Fibroblast of pulmonary artery (primary cell): ENCODE data around the gene LIMA1.

Experiments
- DNase-seq: peaks from one replicate; pipeline ENCODE4 v3.0.0-alpha.2; 2010; ENCODE audit warnings: low read depth
- H3K4me3 ChIP-seq: replicated peaks from 2 replicates; pipeline ENCODE4 v1.5.1; 2011; ENCODE audit warnings: low read depth, mild to moderate bottlenecking, control low read depth, low read length, moderate library complexity
- TF ChIP-seq, protein P1 (sequence below): IDR thresholded peaks from 2 replicates; pipeline ENCODE4 v1.5.1; 2011; ENCODE audit warnings: mild to moderate bottlenecking, control low read depth, low read length, inconsistent platforms; ENCODE audit errors: missing control alignments

The LIMA1 gene

DNA sequence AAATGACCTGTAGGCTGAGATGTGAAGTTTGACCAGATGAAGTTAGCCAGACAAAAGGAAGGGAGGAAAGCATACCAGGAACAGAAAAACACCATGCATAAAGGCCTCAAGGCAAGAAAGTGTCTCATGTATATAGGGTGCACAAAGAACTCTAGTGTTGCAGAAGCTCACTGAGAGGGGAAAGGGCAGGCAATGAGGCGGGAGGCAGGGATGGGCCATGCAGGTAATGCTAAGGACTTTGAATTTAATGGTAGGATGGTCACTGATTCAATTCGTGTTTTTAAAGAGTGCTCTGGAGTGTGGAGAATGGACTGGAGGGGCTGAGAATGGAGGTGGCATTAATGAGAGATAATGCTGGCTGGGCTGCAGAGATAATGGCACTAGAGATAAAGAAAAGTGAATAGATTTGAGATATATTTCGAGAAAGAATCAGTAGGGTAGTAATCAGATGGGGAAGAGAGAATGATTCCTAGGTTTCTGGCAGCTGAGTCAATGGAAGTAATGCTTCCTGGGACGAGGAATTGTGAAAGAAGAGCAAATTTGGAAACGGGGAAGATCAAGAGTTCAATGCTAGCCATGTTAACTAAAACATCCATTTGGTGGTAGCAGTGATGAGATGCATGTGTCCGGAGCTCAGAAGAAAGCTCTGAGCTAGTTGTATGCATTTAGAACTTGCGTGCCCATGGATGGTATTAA lies 43.1 kb downstream of the LIMA1 start:
- TF ChIP-seq, protein P1, sequence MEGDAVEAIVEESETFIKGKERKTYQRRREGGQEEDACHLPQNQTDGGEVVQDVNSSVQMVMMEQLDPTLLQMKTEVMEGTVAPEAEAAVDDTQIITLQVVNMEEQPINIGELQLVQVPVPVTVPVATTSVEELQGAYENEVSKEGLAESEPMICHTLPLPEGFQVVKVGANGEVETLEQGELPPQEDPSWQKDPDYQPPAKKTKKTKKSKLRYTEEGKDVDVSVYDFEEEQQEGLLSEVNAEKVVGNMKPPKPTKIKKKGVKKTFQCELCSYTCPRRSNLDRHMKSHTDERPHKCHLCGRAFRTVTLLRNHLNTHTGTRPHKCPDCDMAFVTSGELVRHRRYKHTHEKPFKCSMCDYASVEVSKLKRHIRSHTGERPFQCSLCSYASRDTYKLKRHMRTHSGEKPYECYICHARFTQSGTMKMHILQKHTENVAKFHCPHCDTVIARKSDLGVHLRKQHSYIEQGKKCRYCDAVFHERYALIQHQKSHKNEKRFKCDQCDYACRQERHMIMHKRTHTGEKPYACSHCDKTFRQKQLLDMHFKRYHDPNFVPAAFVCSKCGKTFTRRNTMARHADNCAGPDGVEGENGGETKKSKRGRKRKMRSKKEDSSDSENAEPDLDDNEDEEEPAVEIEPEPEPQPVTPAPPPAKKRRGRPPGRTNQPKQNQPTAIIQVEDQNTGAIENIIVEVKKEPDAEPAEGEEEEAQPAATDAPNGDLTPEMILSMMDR, result no peak
- DNase-seq, result no peak

DNA sequence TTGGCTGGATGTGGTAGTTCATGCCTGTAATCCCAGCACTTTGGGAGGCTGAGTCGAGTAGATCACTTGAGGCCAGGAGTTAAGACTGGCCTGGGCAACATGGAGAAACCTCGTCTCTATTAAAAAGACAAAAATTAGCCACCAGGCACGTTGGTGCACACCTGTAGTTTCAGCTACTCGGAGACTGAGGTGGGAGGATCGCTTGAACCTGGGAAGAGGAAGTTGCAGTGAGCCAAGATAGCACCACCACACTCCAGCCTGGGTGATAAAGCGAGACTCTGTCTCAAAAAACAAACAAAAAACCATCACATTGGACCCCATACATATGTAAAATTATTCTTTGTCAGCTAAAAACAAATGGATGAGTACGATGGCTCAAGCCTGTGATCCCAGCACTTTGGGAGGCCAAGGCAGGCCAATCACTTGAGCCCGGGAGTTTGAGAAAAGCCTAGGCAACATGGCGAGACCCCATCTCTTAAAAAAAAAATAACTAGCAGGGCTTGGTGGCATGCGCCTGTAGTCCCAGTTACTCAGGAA lies 43.9 kb downstream of the LIMA1 start:
- TF ChIP-seq, protein P1, result no peak
- no peak overlapping the region for H3K4me3 ChIP-seq
- no peak for DNase-seq

More for the DNA sequence above, 43.1 kb downstream of the LIMA1 start:
- no peak overlapping the region for H3K4me3 ChIP-seq

DNA sequence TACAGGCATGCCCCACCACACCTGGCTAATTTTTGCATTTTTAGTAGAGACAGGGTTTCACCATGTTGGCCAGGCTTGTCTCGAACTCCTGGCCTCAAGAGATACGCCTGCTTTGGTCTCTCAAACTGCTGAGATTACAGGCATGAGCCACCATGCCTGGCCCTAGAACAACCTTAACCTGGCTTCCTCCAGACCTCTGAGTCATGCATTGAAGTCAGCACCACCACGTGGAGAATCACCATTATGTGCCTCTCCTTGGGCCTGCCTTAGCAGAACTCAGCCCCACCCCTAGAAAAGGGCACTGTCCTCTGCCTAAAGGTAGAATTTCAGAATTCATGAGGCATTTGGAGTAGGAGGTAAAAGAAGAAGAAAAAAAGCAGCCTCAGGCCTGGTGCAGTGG lies 49.0 kb downstream of the LIMA1 start:
- no peak for DNase-seq
- TF ChIP-seq, protein P1, result no peak
- no peak overlapping the region for H3K4me3 ChIP-seq

DNA sequence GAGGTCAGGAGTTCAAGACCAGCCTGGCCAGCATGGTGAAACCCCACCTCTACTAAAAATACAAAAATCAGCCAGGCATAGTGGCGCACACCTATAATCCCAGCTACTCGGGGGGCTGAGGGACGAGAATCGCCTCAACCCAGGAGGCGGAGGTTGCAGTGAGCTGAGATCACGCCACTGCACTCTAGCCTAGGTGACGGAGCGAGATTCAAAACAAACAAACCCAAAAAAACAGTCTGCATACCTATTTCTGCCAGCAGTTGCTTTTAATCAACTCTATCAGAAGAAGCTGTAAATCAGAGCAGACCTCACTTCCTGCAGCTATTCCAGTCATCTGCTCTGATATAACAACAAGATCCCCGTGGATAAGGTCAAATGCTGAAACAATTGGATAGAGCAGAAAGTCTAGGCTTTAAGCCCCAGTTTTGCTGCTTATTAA lies 50.5 kb downstream of the LIMA1 start:
- no peak overlapping the region for H3K4me3 ChIP-seq
- no peak for DNase-seq
- TF ChIP-seq, protein P1, result no peak

DNA sequence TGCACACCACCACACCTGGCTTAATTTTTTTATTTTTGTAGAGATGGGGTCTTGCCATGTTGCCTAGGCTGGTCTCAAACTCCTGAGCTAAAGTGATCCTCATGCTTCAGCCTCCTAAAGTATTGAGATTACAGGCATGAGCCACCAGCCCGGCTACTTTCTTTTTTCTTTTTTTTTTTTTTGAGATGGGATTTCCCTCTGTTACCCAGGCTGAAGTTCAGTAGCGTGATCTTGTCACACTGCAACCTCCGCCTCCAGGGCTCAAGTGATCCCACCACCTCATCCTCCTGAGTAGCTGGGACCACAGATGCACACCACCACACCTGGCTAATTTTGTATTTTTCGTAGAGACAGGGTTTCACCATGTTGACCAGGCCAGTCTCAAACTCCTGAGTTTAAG lies 51.1 kb downstream of the LIMA1 start:
- no peak overlapping the region for H3K4me3 ChIP-seq
- no peak for DNase-seq
- TF ChIP-seq, protein P1, result no peak

DNA sequence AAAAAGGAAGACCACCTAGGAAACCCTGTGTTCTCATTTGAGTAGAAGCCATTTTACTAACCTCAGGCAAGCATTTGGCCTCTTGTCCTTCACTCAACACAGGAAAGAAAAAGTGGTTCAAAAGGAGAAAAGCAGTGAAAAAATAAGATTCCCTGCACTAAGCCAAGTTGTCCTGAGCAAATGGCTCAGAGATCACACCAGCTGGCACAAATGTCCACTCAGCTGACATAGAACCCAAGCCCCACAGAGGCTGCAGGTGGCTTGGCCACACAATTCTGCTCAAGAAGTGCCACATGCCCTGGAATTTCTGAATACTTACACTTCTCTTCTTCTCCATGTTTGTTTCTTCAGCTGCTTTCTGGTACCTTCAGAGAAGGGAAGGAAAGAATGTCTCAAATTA lies 52.0 kb downstream of the LIMA1 start:
- TF ChIP-seq, protein P1, result no peak
- no peak for DNase-seq
- H3K4me3 ChIP-seq, result no peak overlapping the region

DNA sequence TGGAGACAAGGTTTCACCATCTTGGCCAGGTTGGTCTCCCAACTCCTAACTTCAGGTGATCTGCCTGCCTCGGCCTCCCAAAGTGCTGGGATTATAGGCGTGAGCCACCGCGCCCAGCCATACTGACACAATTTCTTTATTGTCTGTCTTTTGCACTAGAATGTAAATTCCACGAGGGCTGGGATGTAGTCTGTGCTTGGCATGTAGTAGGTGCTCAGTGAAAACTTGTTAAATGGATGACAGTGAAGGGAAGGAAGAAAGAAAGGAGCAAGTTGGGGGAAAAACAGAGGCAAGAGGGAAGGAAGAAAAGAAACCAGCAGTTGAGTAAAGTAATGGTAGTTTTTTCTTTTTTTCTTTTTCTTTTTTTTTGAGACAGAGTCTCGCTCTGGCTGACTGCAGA lies 53.1 kb downstream of the LIMA1 start:
- TF ChIP-seq, protein P1, result no peak
- no peak overlapping the region for H3K4me3 ChIP-seq
- DNase-seq, result no peak
